ENCODE measurements around the gene MOSPD2.

GRCh38 chrX:14930663-14931062 is 57.4 kb downstream of the MOSPD2 start:
- TF ChIP-seq CTCF (IDR thresholded peaks at IDR 0.05) (no peak), POLR2AphosphoS5 (IDR thresholded peaks at IDR 0.05) (no peak), POLR2A (IDR thresholded peaks at IDR 0.05) (no peak), EP300 (IDR thresholded peaks at IDR 0.05) (no peak)
